ENCODE results near the gene AQP5.

The AQP5 gene

DNA sequence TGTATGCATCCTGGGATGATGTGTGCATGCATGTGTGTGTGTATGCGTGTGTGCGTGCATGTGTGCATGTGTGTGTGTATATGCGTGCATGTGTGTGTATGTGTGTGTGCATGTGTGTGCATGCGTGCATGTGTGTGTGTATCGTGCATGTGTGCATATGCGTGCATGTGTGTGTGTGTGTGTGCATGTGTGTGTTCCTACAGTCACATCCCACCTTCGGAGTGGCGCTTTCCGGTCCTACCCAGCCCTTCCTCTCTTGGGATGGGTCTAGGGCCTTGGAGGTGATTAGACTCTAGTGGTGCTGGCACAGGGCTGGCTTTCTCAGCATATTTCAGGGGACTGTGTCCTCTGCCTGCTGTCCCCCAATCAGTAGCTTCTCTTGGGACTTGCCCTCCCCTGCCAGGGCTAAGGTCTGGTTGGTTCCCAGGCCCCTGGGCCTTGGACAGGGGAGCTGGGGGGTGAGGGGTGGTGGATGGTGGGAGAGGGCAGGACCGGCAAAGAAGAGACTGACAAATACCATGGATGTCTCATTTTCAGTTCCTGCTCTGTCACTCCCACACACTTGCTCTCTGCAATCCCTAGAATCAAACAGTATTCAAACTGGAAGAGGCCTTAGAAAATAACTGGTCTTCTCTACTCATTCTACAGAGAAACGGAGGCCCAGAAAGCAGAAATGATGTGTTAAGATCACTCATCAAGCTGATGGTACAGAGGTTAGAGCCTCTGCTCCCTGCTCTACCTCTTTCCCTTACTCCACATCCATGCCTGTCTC is 36.1 kb upstream of the AQP5 start:
- no peak overlapping the region for H3K4me3 ChIP-seq (ENCODE audit: low read depth, low read length)
- TF ChIP-seq, protein P1, sequence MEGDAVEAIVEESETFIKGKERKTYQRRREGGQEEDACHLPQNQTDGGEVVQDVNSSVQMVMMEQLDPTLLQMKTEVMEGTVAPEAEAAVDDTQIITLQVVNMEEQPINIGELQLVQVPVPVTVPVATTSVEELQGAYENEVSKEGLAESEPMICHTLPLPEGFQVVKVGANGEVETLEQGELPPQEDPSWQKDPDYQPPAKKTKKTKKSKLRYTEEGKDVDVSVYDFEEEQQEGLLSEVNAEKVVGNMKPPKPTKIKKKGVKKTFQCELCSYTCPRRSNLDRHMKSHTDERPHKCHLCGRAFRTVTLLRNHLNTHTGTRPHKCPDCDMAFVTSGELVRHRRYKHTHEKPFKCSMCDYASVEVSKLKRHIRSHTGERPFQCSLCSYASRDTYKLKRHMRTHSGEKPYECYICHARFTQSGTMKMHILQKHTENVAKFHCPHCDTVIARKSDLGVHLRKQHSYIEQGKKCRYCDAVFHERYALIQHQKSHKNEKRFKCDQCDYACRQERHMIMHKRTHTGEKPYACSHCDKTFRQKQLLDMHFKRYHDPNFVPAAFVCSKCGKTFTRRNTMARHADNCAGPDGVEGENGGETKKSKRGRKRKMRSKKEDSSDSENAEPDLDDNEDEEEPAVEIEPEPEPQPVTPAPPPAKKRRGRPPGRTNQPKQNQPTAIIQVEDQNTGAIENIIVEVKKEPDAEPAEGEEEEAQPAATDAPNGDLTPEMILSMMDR (IDR thresholded peaks at IDR 0.05; ENCODE audit: low read depth, low read length) = no peak

DNA sequence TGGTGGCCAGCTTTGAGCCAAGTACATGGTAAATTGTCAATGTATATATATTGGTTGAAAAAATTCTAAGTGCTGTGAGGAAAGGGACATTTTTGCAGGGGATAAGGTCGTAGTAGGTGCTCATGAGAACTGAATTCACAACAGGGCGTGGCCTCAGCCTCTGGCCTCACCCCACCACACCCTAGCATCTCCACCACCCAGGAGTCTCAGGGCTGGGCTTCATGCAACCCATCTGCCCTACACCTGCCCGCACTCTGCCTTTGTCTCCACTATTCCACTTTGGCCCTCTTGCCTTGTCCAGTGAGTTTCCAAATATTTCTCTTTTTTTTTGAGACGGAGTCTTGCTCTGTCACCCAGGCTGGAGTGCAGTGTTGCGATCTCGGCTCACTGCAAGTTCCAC is 33.2 kb upstream of the AQP5 start:
- TF ChIP-seq, protein P1 (IDR thresholded peaks at IDR 0.05; ENCODE audit: low read depth, low read length) = no peak
- no peak overlapping the region for H3K4me3 ChIP-seq (ENCODE audit: low read depth, low read length)

DNA sequence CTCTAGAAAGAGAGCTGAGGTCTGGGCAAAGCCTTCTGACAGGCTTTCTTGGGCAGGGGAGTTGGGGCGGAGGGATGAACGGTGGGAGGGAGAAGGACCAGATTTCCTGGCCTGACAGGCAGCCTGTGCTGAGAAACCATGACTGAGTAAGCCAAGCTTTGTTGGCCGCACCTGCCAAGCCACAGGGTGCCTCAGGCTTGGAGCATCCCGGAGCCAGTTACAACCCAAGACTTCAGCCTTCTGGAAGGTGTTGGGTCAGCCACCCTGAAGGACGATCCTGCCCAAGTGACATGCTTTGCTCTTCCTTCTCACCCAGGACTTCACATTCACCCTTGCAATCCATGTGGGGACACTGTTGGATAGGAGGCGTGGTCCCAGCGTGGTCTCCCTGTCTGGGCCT is 32.1 kb upstream of the AQP5 start:
- TF ChIP-seq, protein P1 (IDR thresholded peaks at IDR 0.05; ENCODE audit: low read depth, low read length) = no peak
- H3K4me3 ChIP-seq (ENCODE audit: low read depth, low read length) = no peak overlapping the region

DNA sequence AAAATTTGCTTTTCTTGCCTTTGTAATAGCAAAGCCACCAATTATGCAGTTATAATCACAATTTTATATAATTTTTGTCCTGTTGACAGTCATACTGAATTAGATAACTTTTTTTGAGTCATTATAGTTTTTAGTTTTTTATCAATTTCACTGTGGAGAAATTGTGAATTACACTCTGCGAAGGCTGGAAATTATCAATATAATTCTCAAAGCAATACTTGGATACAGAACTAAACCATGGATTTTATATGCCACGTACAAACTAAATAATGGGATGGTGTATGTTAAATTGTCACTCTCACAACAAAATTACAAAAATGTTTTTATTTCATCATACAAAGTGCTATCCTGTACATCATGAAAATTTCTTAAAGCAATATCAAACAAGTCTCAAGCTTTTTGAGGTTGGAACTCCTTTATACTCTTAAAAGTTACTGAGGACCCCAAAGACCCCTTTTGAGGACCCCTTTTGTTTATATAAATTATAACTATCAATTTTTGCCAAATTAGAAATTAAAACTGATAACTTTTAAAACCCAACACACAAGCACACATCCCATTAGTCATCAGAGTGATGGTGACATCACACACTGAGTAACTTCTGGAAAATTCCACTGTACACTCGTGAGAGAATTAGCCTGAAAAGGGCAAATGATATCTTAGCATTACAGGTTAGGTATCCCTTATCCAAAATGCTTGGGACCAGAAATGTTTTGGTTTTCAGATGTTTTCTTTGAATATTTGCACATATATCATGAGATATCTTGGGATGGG is 31.0 kb upstream of the AQP5 start:
- H3K4me3 ChIP-seq (ENCODE audit: low read depth, low read length) = no peak overlapping the region
- TF ChIP-seq, protein P1 (IDR thresholded peaks at IDR 0.05; ENCODE audit: low read depth, low read length) = no peak

DNA sequence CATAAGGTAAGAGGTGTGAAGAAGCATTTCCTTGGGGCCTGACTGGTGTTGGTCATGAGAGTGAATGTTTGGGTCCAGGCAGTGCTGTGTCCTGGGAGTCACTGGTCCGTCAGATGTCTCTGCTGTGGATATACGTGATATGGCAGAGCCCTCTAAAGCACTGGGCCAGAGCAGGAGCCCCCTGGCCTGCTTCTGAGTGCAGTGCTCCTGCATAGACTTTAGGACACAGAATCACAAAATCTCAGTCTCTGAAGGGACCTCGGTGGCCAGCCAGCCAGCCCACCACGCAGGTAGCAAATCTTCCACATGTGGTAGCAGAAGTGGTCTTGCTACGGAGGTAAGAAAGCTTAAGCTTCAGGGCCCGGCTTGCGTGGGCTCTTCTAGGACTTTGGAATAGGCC is 29.6 kb upstream of the AQP5 start:
- no peak overlapping the region for H3K4me3 ChIP-seq (ENCODE audit: low read depth, low read length)
- TF ChIP-seq, protein P1 (IDR thresholded peaks at IDR 0.05; ENCODE audit: low read depth, low read length) = no peak

DNA sequence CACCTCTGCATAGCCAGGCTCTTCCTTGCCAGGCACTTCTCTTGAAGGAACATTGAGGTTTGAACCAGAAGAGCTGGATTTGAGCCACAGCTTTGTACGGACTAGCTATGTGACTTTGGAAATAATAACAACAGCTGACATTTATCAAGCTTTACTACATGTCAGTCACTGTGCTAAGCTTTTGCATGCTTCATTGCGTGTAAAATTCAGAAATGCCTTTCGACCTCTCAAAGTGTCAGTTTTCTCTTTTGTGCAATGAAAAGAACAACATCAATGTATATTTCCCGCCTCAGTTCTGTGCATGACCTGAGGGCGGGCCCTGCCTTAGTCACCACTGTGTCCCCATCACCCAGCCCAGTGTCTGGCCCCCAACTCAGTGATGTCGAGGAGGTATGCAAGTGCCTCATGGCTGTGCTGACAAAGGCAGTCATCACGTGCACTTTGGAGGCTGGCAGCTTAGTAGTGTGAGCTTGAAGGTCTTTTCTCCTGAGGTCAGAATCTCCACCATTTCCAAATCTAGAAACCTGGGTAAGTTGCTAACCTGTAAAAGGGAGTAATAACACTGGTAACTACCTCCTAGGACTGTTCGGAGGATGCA is 29.0 kb upstream of the AQP5 start:
- TF ChIP-seq, protein P1 (IDR thresholded peaks at IDR 0.05; ENCODE audit: low read depth, low read length) = no peak

DNA sequence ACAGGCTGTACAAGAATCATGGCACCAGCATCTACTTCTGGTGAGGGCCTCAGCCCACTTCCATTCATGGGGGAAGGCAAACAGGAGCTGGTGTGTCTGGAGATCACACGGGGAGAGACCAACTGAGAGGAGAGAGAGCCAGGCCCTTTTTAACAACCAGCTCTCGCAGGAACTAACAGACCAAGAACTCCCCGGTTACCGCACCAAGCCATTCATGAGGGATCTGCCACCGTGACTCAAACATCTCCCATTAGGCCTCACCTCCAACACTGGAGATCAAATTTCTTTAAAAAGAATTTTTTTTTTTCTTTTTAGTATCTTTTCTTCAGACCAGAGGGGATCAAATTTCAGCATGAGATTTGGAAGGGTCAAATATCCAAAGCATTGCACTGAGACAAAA is 27.9 kb upstream of the AQP5 start:
- no peak overlapping the region for H3K4me3 ChIP-seq (ENCODE audit: low read depth, low read length)
- TF ChIP-seq, protein P1 (IDR thresholded peaks at IDR 0.05; ENCODE audit: low read depth, low read length) = no peak

More for the DNA sequence above, 29.0 kb upstream of the AQP5 start:
- no peak overlapping the region for H3K4me3 ChIP-seq (ENCODE audit: low read depth, low read length)
